ENCODE measurements around the gene KRTAP12-2.

Gene KRTAP12-2

GRCh38 chr21:44684483-44684882, 17.8 kb upstream of the KRTAP12-2 start:
- no peak overlapping the region for H3K4me3 ChIP-seq (ENCODE audit: low read depth, low read length)
- TF ChIP-seq CTCF (IDR thresholded peaks at IDR 0.05; ENCODE audit: low read depth, low read length, missing control alignments) = no peak
- no peak for DNase-seq (ENCODE audit: low read depth)
- in situ Hi-C loops (cut with HindIII; ENCODE audit: low sequenced_read_pairs) = no loop called here

GRCh38 chr21:44684077-44684476, 17.4 kb upstream of the KRTAP12-2 start:
- no peak overlapping the region for H3K4me3 ChIP-seq (ENCODE audit: low read depth, low read length)
- in situ Hi-C loops (cut with HindIII; ENCODE audit: low sequenced_read_pairs) = no loop called here
- TF ChIP-seq CTCF (IDR thresholded peaks at IDR 0.05; ENCODE audit: low read depth, low read length, missing control alignments) = no peak
- no peak for DNase-seq (ENCODE audit: low read depth)

- no peak overlapping the region for H3K4me3 ChIP-seq (ENCODE audit: low read depth, low read length)
- in situ Hi-C loops (cut with HindIII; ENCODE audit: low sequenced_read_pairs) = no loop called here
- TF ChIP-seq CTCF (IDR thresholded peaks at IDR 0.05; ENCODE audit: low read depth, low read length, missing control alignments) = no peak
- no peak for DNase-seq (ENCODE audit: low read depth)
These were observed 15.9 kb upstream of the KRTAP12-2 start for GRCh38 chr21:44682580-44683151.

GRCh38 chr21:44681861-44682579, 15.3 kb upstream of the KRTAP12-2 start, which contains the start of gene KRTAP12-1:
Gene KRTAP12-1, minus strand, starts transcription at chr21:44682163. Its CDS starts 40 bp downstream, at chr21:44682123.
- in situ Hi-C loops (cut with HindIII; ENCODE audit: low sequenced_read_pairs) = no loop called here
- TF ChIP-seq CTCF (IDR thresholded peaks at IDR 0.05; ENCODE audit: low read depth, low read length, missing control alignments) = no peak
- no peak within 1 kb of the TSS for H3K4me3 ChIP-seq (ENCODE audit: low read depth, low read length)
- DNase-seq (ENCODE audit: low read depth) = no peak

- in situ Hi-C loops (cut with HindIII; ENCODE audit: low sequenced_read_pairs) = no loop called here
- no peak for DNase-seq (ENCODE audit: low read depth)
- no peak overlapping the region for H3K4me3 ChIP-seq (ENCODE audit: low read depth, low read length)
- no peak for TF ChIP-seq CTCF (IDR thresholded peaks at IDR 0.05; ENCODE audit: low read depth, low read length, missing control alignments)
These were observed 14.4 kb upstream of the KRTAP12-2 start for GRCh38 chr21:44681152-44681551.

GRCh38 chr21:44677881-44678280, 11.2 kb upstream of the KRTAP12-2 start:
- no peak overlapping the region for H3K4me3 ChIP-seq (ENCODE audit: low read depth, low read length)
- in situ Hi-C loops (cut with HindIII; ENCODE audit: low sequenced_read_pairs) = no loop called here
- TF ChIP-seq CTCF (IDR thresholded peaks at IDR 0.05; ENCODE audit: low read depth, low read length, missing control alignments) = no peak
- DNase-seq (ENCODE audit: low read depth) = no peak

All from astrocyte of the cerebellum (primary cell).